SK-N-SH (cell line): ENCODE measurements around the gene HEXD. TPM values are rescaled to one million over a fixed set of nuclear protein-coding genes. Genes with fewer than 3 reads are reported as not detected.
A peak's percentile ranks its signal among the peaks of the same experiment; 100 is the strongest.

ENCODE experiments used
- CTCF ChIA-PET: fragments of 300-600, 350-600 bp; formaldehyde crosslinking; extraction: SDS; loops from one replicate; lab custom pipeline; 2021; lab: Yijun Ruan, JAX
- POLR2A ChIA-PET: fragments of 350-600 bp; sonication (Branson Sonifier 250); formaldehyde crosslinking; extraction: SDS; loops from one replicate; lab custom pipeline; 2020; ENCODE audit warnings: antibody characterized with exemption, inconsistent platforms; lab: Yijun Ruan, JAX
- DNase-seq: peaks from one replicate; pipeline ENCODE4 v3.0.0; 2012
- H2AFZ ChIP-seq: fragments of 200-600 bp; sonication (generic); 2 replicates; pipeline ENCODE4 v1.8.1; 2016; ENCODE audit warnings: antibody characterized with exemption, mild to moderate bottlenecking, low read depth
- H3F3A ChIP-seq: fragments of 200-600 bp; sonication (generic); replicated peaks from 2 replicates; pipeline ENCODE3; 2016; ENCODE audit warnings: antibody characterized with exemption, mild to moderate bottlenecking; ENCODE audit not compliant: insufficient read depth
- H3K27ac ChIP-seq, 2 experiments: fragments of 200-500 bp in 1 of 2; fragments of 200-600 bp in 1 of 2; sonication (Bioruptor generic) in 1 of 2; sonication (generic), shearing (Covaris generic) in 1 of 2; 2 replicates each; pipeline versions ENCODE4 v1.5.1 to v1.6.1; 2014 to 2016; ENCODE audit warnings: low read depth in 2 of 2, inconsistent platforms in 1 of 2, low read length in 1 of 2, mild to moderate bottlenecking in 1 of 2, mixed read lengths in 1 of 2
- H3K27me3 ChIP-seq: fragments of 200-600 bp; sonication (generic), shearing (Covaris generic); 2 replicates; pipeline ENCODE4 v1.6.1; 2016; ENCODE audit warnings: mixed run types; ENCODE audit not compliant: insufficient read depth
- H3K36me3 ChIP-seq, 2 experiments: fragments of 200-500 bp in 1 of 2; fragments of 200-600 bp in 1 of 2; sonication (Bioruptor generic) in 1 of 2; sonication (generic) in 1 of 2; replicated peaks in 1 of 2; 2 replicates each; pipeline versions ENCODE3 to v1.5.1; 2014 to 2016; ENCODE audit warnings: low read length in 1 of 2, mild to moderate bottlenecking in 1 of 2; ENCODE audit not compliant: insufficient read depth in 2 of 2, control insufficient read depth in 1 of 2
- H3K4me1 ChIP-seq, 2 experiments: fragments of 200-500 bp in 1 of 2; fragments of 200-600 bp in 1 of 2; sonication (Bioruptor generic) in 1 of 2; sonication (generic), shearing (Covaris generic) in 1 of 2; 2 replicates each; pipeline versions ENCODE4 v1.5.1 to v1.6.1; 2014 to 2016; ENCODE audit warnings: low read depth in 1 of 2, low read length in 1 of 2, mixed run types in 1 of 2; ENCODE audit not compliant: insufficient read depth in 2 of 2, control insufficient read depth in 1 of 2
- H3K4me2 ChIP-seq: fragments of 200-600 bp; sonication (generic), shearing (Covaris generic); 2 replicates; pipeline ENCODE4 v1.6.1; 2017; ENCODE audit warnings: mixed run types
- H3K4me3 ChIP-seq, 2 experiments: fragments of 200-500 bp in 1 of 2; fragments of 200-600 bp in 1 of 2; sonication (Bioruptor generic) in 1 of 2; sonication (generic), shearing (Covaris generic) in 1 of 2; 2 replicates each; pipeline versions ENCODE4 v1.5.1 to v1.8.1; 2014 to 2016; ENCODE audit warnings: low read depth in 2 of 2, inconsistent platforms in 1 of 2, low read length in 1 of 2, mild to moderate bottlenecking in 1 of 2, mixed read lengths in 1 of 2, moderate library complexity in 1 of 2
- H3K79me2 ChIP-seq: fragments of 200-600 bp; sonication (generic); 2 replicates; pipeline ENCODE4 v1.8.1; 2017; ENCODE audit warnings: mild to moderate bottlenecking; ENCODE audit not compliant: insufficient read depth
- H3K9ac ChIP-seq: fragments of 200-600 bp; sonication (generic); 2 replicates; pipeline ENCODE4 v1.6.1; 2017; ENCODE audit warnings: mixed run types
- H3K9me2 ChIP-seq: fragments of 200-600 bp; sonication (generic); 2 replicates; pipeline ENCODE4 v1.6.1; 2017; ENCODE audit warnings: mixed run types
- H3K9me3 ChIP-seq: fragments of 200-600 bp; sonication (generic); 2 replicates; pipeline ENCODE4 v1.6.1; 2017; ENCODE audit warnings: mixed run types, mild to moderate bottlenecking, moderate library complexity
- H4K20me1 ChIP-seq: fragments of 200-600 bp; sonication (generic); 2 replicates; pipeline ENCODE4 v1.6.1; 2017; ENCODE audit warnings: mild to moderate bottlenecking, mixed run types; ENCODE audit not compliant: insufficient read depth
- CTCF ChIP-seq: fragments of 200-600 bp; sonication (generic); IDR thresholded peaks from 2 replicates; pipeline ENCODE4 v1.6.1; 2017; ENCODE audit warnings: antibody characterized with exemption, mild to moderate bottlenecking, moderate library complexity
- ELF1 ChIP-seq: IDR thresholded peaks from 2 replicates; pipeline ENCODE4 v1.4.0; 2012
- EZH2phosphoT487 ChIP-seq: fragments of 200-600 bp; sonication (generic); IDR thresholded peaks from 2 replicates; pipeline ENCODE4 v1.6.1; 2017; ENCODE audit warnings: low read depth, mixed run types, mild to moderate bottlenecking, antibody characterized with exemption, moderate library complexity, borderline replicate concordance
- FOSL2 ChIP-seq: IDR thresholded peaks from 2 replicates; pipeline ENCODE4 v1.4.0; 2012; ENCODE audit warnings: low read depth, mild to moderate bottlenecking, moderate library complexity, borderline replicate concordance
- MEF2A ChIP-seq: IDR thresholded peaks from 2 replicates; pipeline ENCODE4 v1.4.0; 2012; ENCODE audit warnings: low read depth, borderline replicate concordance
- MXI1 ChIP-seq: IDR thresholded peaks from 2 replicates; pipeline ENCODE4 v1.6.1; 2012; ENCODE audit warnings: mild to moderate bottlenecking, low read depth, low read length, improper control_type of control experiment
- NFIC ChIP-seq: IDR thresholded peaks from 2 replicates; pipeline ENCODE4 v1.4.0; 2012; ENCODE audit warnings: borderline replicate concordance
- RAD21 ChIP-seq: IDR thresholded peaks from 2 replicates; pipeline ENCODE4 v1.6.1; 2012; ENCODE audit warnings: mild to moderate bottlenecking, low read length
- RCOR1 ChIP-seq: fragments of 150-350 bp; IDR thresholded peaks from 2 replicates; pipeline ENCODE4 v1.6.1; 2017; ENCODE audit warnings: antibody characterized with exemption, low read length
- SMC3 ChIP-seq: IDR thresholded peaks from 2 replicates; pipeline ENCODE4 v1.6.1; 2012; ENCODE audit warnings: low read depth, low read length, improper control_type of control experiment
- TAF1 ChIP-seq: IDR thresholded peaks from 2 replicates; pipeline ENCODE4 v1.6.1; 2012; ENCODE audit warnings: low read depth, mild to moderate bottlenecking, low read length, moderate library complexity, borderline replicate concordance
- WGBS: methylation state at CpG from one replicate; pipeline ENCODE4 v1.1.6; 2017; ENCODE audit warnings: low lambda C conversion rate; 5-methylcytosine and 5-hydroxymethylcytosine counted together
- polyA plus RNA-seq, 3 experiments: library from polyadenylated mRNA; depleted of rRNA; stranded (reverse); fragments of >200 nt; gene quantifications; 2 replicates each; pipeline ENCODE4 v1.2.3, GENCODE V29; 2012

HEXD gene
- polyA plus RNA-seq, 1 of the 3 experiments (the other 2 are of a cell fraction), result 38.8 TPM

- ChIA-PET CTCF (interaction anchor here (0.8 to 8.9 kb wide), 11 partner anchors 16 to 120 kb away, joined by 3 to 124 read pairs (median 4); no protein-coding TSS in a partner anchor), POLR2A (interaction anchor here (0.7 to 1.1 kb wide), 2 partner anchors 32 to 49 kb away, joined by 3 to 6 read pairs; no protein-coding TSS in a partner anchor)
- H2AFZ ChIP-seq, result peak overlapping the region; percentile 93; the same call in 1 of the 2 replicates
- H3K9me3 ChIP-seq, result no peaks in the 10 kb centered on the region
- peak overlapping the region; percentile 88; the same call in 1 of the 2 replicates for H3K9ac ChIP-seq
- DNase-seq, result no peak
- no peaks in the 10 kb centered on the region for H3K9me2 ChIP-seq
- H3K4me1 ChIP-seq, result peaks cover 0 to 3% of the 10 kb centered on the region in 2 experiments; a peak in 2 of 4 replicates
- peaks cover 11% of the 10 kb centered on the region for H3K79me2 ChIP-seq
- no peaks in the 10 kb centered on the region for H3K27me3 ChIP-seq
- TF ChIP-seq SMC3 (no peak), ELF1 (no peak), NFIC (no peak), TAF1 (no peak)
- WGBS, result 90% methylated on average over 2 of the region's 2 CpGs
- peak overlapping the region; percentile 93 for H3K4me2 ChIP-seq
- peaks cover 4% of the 10 kb centered on the region for H3F3A ChIP-seq
- peak overlapping the region; percentile 71 to 94; a peak in 3 of 4 replicates for H3K4me3 ChIP-seq
- H3K36me3 ChIP-seq, result peaks cover 3 to 6% of the 10 kb centered on the region in 2 experiments
- H3K27ac ChIP-seq, result no peak overlapping the region
- peaks cover 33% of the 10 kb centered on the region for H4K20me1 ChIP-seq
Observed at GRCh38 chr17:82419540-82419939, 1.4 kb downstream of the HEXD start.

- Histone ChIP-seq H3K9me2 (no peaks in the 10 kb centered on the region), H2AFZ (no peak overlapping the region), H3F3A (no peaks in the 10 kb centered on the region), H3K79me2 (no peaks in the 10 kb centered on the region), H3K4me2 (no peak overlapping the region), H3K36me3 (peaks cover 0 to 6% of the 10 kb centered on the region in 2 experiments), H3K27me3 (no peaks in the 10 kb centered on the region), H3K4me3 (no peak overlapping the region), H4K20me1 (no peaks in the 10 kb centered on the region), H3K4me1 (no peaks in the 10 kb centered on the region; a peak in 1 of 4 replicates), H3K27ac (no peak overlapping the region), H3K9me3 (no peaks in the 10 kb centered on the region), H3K9ac (no peak overlapping the region)
- ChIA-PET CTCF (interaction anchor here (0.6 to 1.6 kb wide), 15 partner anchors 10 to 244 kb away, joined by 3 to 9 read pairs (median 3); no protein-coding TSS in a partner anchor), POLR2A (no interaction called here)
- DNase-seq, result peak; percentile 73
- TF ChIP-seq EZH2phosphoT487 (no peak), CTCF (peak; percentile 83), SMC3 (0 out of 2 replicates have a peak, but pooled peaks have one; percentile 18), FOSL2 (no peak), MEF2A (no peak), MXI1 (no peak), RCOR1 (no peak), RAD21 (peak; percentile 47)
- 89% methylated on average over 25 of the region's 25 CpGs for WGBS
Observed at GRCh38 chr17:82424001-82424862, 6.1 kb downstream of the HEXD start.
